Endodermal cell (in vitro differentiated cells): ENCODE results near the gene GPR18. TPM values are rescaled to one million over a fixed set of nuclear protein-coding genes. Genes with fewer than 3 reads are reported as not detected.

ENCODE experiments used
- DNase-seq: peaks from one replicate; pipeline ENCODE4 v3.0.0-alpha.2; 2017
- H3K27ac ChIP-seq: 2 replicates; pipeline ENCODE4 v1.5.1; 2013; ENCODE audit warnings: mild to moderate bottlenecking, low read depth, low read length, moderate library complexity
- H3K27me3 ChIP-seq: 2 replicates; pipeline ENCODE4 v1.6.1; 2013; ENCODE audit warnings: mild to moderate bottlenecking, low read length, moderate library complexity; ENCODE audit not compliant: insufficient read depth, control insufficient read depth, poor library complexity, severe bottlenecking
- H3K36me3 ChIP-seq: 2 replicates; pipeline ENCODE4 v1.7.0; 2013; ENCODE audit warnings: mild to moderate bottlenecking, low read length, moderate library complexity; ENCODE audit not compliant: control insufficient read depth, insufficient read depth
- H3K4me1 ChIP-seq: one replicate; pipeline ENCODE4 v1.7.0; 2013; ENCODE audit warnings: low read length; ENCODE audit not compliant: control insufficient read depth, insufficient read depth
- H3K4me3 ChIP-seq: 2 replicates; pipeline ENCODE4 v1.5.1; 2013; ENCODE audit warnings: mild to moderate bottlenecking, low read length, moderate library complexity
- H3K9ac ChIP-seq: 2 replicates; pipeline ENCODE4 v1.6.1; 2013; ENCODE audit warnings: mild to moderate bottlenecking, low read length, moderate library complexity; ENCODE audit not compliant: poor library complexity, severe bottlenecking; ENCODE audit errors: extremely low read depth
- H3K9me3 ChIP-seq: 2 replicates; pipeline ENCODE4 v1.6.1; 2013; ENCODE audit warnings: mild to moderate bottlenecking, low read length, moderate library complexity; ENCODE audit not compliant: control insufficient read depth
- H3K27ac Mint-ChIP-seq: 2 replicates; pipeline ENCODE4 v1.8.0; 2020; ENCODE audit warnings: mixed read lengths
- H3K27me3 Mint-ChIP-seq: 2 replicates; pipeline ENCODE4 v1.8.0; 2021; ENCODE audit warnings: mild to moderate bottlenecking, mixed read lengths; ENCODE audit not compliant: insufficient read depth
- H3K36me3 Mint-ChIP-seq: 2 replicates; pipeline ENCODE4 v1.8.0; 2020; ENCODE audit warnings: low read depth, mixed read lengths
- H3K4me1 Mint-ChIP-seq: 2 replicates; pipeline ENCODE4 v1.8.0; 2020; ENCODE audit warnings: mixed read lengths
- H3K4me3 Mint-ChIP-seq: 2 replicates; pipeline ENCODE4 v1.8.0; 2020; ENCODE audit warnings: mild to moderate bottlenecking, moderate library complexity, mixed read lengths
- H3K9me3 Mint-ChIP-seq: 2 replicates; pipeline ENCODE4 v1.8.0; 2020; ENCODE audit warnings: mild to moderate bottlenecking, mixed read lengths
- CTCF ChIP-seq: fragments of 200-600 bp; sonication (generic); conservative IDR thresholded peaks from 2 replicates; pipeline ENCODE4 v1.5.0; 2021; ENCODE audit warnings: antibody characterized with exemption, mild to moderate bottlenecking
- WGBS, 2 experiments: methylation state at CpG; one replicate each; pipeline versions ENCODE4 v1.1.5 to v1.1.7; 2013; ENCODE audit warnings: missing lambda C conversion rate in 2 of 2, mixed read lengths in 1 of 2; ENCODE audit not compliant: insufficient coverage in 1 of 2, insufficient read length in 1 of 2; 5-methylcytosine and 5-hydroxymethylcytosine counted together
- total RNA-seq, 2 donors: library from RNA; stranded (reverse); fragmentation: NEBNext Ultra II Directional in 1 of 2; extraction: Animal tissue kit (Norgen Biotek cat#: 25700) in 1 of 2; gene quantifications; 2 replicates in 1 of 2; 3 replicates in 1 of 2; pipeline ENCODE4 v1.2.1, GENCODE V29; 2021

GPR18 gene
- total RNA-seq, 2 donors from 2014 or later = not detected

- no peaks in the 10 kb centered on the region for H3K27me3 Mint-ChIP-seq
- no peaks in the 10 kb centered on the region for H3K9me3 ChIP-seq
- no peak overlapping the region for H3K27ac ChIP-seq
- H3K9ac ChIP-seq = no peak overlapping the region
- H3K27ac Mint-ChIP-seq = no peak overlapping the region
- H3K4me3 ChIP-seq = no peak overlapping the region
- TF ChIP-seq CTCF = no peak
- H3K4me3 Mint-ChIP-seq = no peak overlapping the region
- 95 to 96% methylated on average over 5 to 7 of the region's 7 CpGs for WGBS, 2 experiments
- H3K4me1 Mint-ChIP-seq = peaks cover 13% of the 10 kb centered on the region
- no peak for DNase-seq
- peaks cover 2% of the 10 kb centered on the region for H3K36me3 Mint-ChIP-seq
- peaks cover 6% of the 10 kb centered on the region for H3K36me3 ChIP-seq
- no peaks in the 10 kb centered on the region for H3K9me3 Mint-ChIP-seq
- peaks cover 3% of the 10 kb centered on the region for H3K4me1 ChIP-seq
- no peaks in the 10 kb centered on the region for H3K27me3 ChIP-seq
Measured at GRCh38 chr13:99263126-99263785, 5.1 kb upstream of the GPR18 start.

- no peaks in the 10 kb centered on the region for H3K4me1 ChIP-seq
- no peak for DNase-seq
- TF ChIP-seq CTCF = no peak
- no peak overlapping the region for H3K27ac ChIP-seq
- H3K4me3 Mint-ChIP-seq = no peak overlapping the region
- 93% methylated on average over 1 of the region's 1 CpG; no CpG with 5 or more reads in 1 of the 2 experiments for WGBS, 2 experiments
- H3K27me3 ChIP-seq = no peaks in the 10 kb centered on the region
- H3K4me3 ChIP-seq = no peak overlapping the region
- H3K9ac ChIP-seq = no peak overlapping the region
- H3K27ac Mint-ChIP-seq = no peak overlapping the region
- no peaks in the 10 kb centered on the region for H3K9me3 ChIP-seq
- H3K36me3 ChIP-seq = peaks cover 15% of the 10 kb centered on the region
- no peaks in the 10 kb centered on the region for H3K27me3 Mint-ChIP-seq
- H3K9me3 Mint-ChIP-seq = no peaks in the 10 kb centered on the region
- peaks cover 9% of the 10 kb centered on the region for H3K36me3 Mint-ChIP-seq
- H3K4me1 Mint-ChIP-seq = no peaks in the 10 kb centered on the region
Measured at GRCh38 chr13:99261059-99261458, 2.9 kb upstream of the GPR18 start.

GRCh38 chr13:99260216-99260615, 2.0 kb upstream of the GPR18 start:
- DNase-seq = no peak
- 99% methylated on average over 5 of the region's 5 CpGs; no CpG with 5 or more reads in 1 of the 2 experiments for WGBS, 2 experiments
- Histone ChIP-seq H3K27ac (no peak overlapping the region), H3K27me3 (no peaks in the 10 kb centered on the region), H3K4me3 (no peak overlapping the region), H3K36me3 (peaks cover 22% of the 10 kb centered on the region), H3K4me1 (no peaks in the 10 kb centered on the region), H3K9me3 (no peaks in the 10 kb centered on the region), H3K9ac (no peak overlapping the region)
- no peak for TF ChIP-seq CTCF
- no peak overlapping the region for H3K27ac Mint-ChIP-seq
- H3K27me3 Mint-ChIP-seq = no peaks in the 10 kb centered on the region
- no peaks in the 10 kb centered on the region for H3K4me1 Mint-ChIP-seq
- no peak overlapping the region for H3K4me3 Mint-ChIP-seq
- no peaks in the 10 kb centered on the region for H3K9me3 Mint-ChIP-seq
- peaks cover 12% of the 10 kb centered on the region for H3K36me3 Mint-ChIP-seq
